Endodermal cell (in vitro differentiated cells): ENCODE measurements around the gene ANKRD33B. TPM values are rescaled to one million over a fixed set of nuclear protein-coding genes. Genes with fewer than 3 reads are reported as not detected.

Source experiments
- DNase-seq: peaks from one replicate; pipeline ENCODE4 v3.0.0-alpha.2; 2017
- H3K27ac ChIP-seq: 2 replicates; pipeline ENCODE4 v1.5.1; 2013; ENCODE audit warnings: mild to moderate bottlenecking, low read depth, low read length, moderate library complexity
- H3K27me3 ChIP-seq: 2 replicates; pipeline ENCODE4 v1.6.1; 2013; ENCODE audit warnings: mild to moderate bottlenecking, low read length, moderate library complexity; ENCODE audit not compliant: insufficient read depth, control insufficient read depth, poor library complexity, severe bottlenecking
- H3K36me3 ChIP-seq: 2 replicates; pipeline ENCODE4 v1.7.0; 2013; ENCODE audit warnings: mild to moderate bottlenecking, low read length, moderate library complexity; ENCODE audit not compliant: control insufficient read depth, insufficient read depth
- H3K4me1 ChIP-seq: one replicate; pipeline ENCODE4 v1.7.0; 2013; ENCODE audit warnings: low read length; ENCODE audit not compliant: control insufficient read depth, insufficient read depth
- H3K4me3 ChIP-seq: 2 replicates; pipeline ENCODE4 v1.5.1; 2013; ENCODE audit warnings: mild to moderate bottlenecking, low read length, moderate library complexity
- H3K9ac ChIP-seq: 2 replicates; pipeline ENCODE4 v1.6.1; 2013; ENCODE audit warnings: mild to moderate bottlenecking, low read length, moderate library complexity; ENCODE audit not compliant: poor library complexity, severe bottlenecking; ENCODE audit errors: extremely low read depth
- H3K9me3 ChIP-seq: 2 replicates; pipeline ENCODE4 v1.6.1; 2013; ENCODE audit warnings: mild to moderate bottlenecking, low read length, moderate library complexity; ENCODE audit not compliant: control insufficient read depth
- H3K27ac Mint-ChIP-seq: 2 replicates; pipeline ENCODE4 v1.8.0; 2020; ENCODE audit warnings: mixed read lengths
- H3K27me3 Mint-ChIP-seq: 2 replicates; pipeline ENCODE4 v1.8.0; 2021; ENCODE audit warnings: mild to moderate bottlenecking, mixed read lengths; ENCODE audit not compliant: insufficient read depth
- H3K36me3 Mint-ChIP-seq: 2 replicates; pipeline ENCODE4 v1.8.0; 2020; ENCODE audit warnings: low read depth, mixed read lengths
- H3K4me1 Mint-ChIP-seq: 2 replicates; pipeline ENCODE4 v1.8.0; 2020; ENCODE audit warnings: mixed read lengths
- H3K4me3 Mint-ChIP-seq: 2 replicates; pipeline ENCODE4 v1.8.0; 2020; ENCODE audit warnings: mild to moderate bottlenecking, moderate library complexity, mixed read lengths
- H3K9me3 Mint-ChIP-seq: 2 replicates; pipeline ENCODE4 v1.8.0; 2020; ENCODE audit warnings: mild to moderate bottlenecking, mixed read lengths
- CTCF ChIP-seq: fragments of 200-600 bp; sonication (generic); conservative IDR thresholded peaks from 2 replicates; pipeline ENCODE4 v1.5.0; 2021; ENCODE audit warnings: antibody characterized with exemption, mild to moderate bottlenecking
- WGBS, 2 experiments: methylation state at CpG; one replicate each; pipeline versions ENCODE4 v1.1.5 to v1.1.7; 2013; ENCODE audit warnings: missing lambda C conversion rate in 2 of 2, mixed read lengths in 1 of 2; ENCODE audit not compliant: insufficient coverage in 1 of 2, insufficient read length in 1 of 2; 5-methylcytosine and 5-hydroxymethylcytosine counted together
- total RNA-seq, 2 donors: library from RNA; stranded (reverse); fragmentation: NEBNext Ultra II Directional in 1 of 2; extraction: Animal tissue kit (Norgen Biotek cat#: 25700) in 1 of 2; gene quantifications; 2 replicates in 1 of 2; 3 replicates in 1 of 2; pipeline ENCODE4 v1.2.1, GENCODE V29; 2021

ANKRD33B gene
- total RNA-seq, 2 donors from 2014 or later, result 21.9 to 37.2 TPM

DNA sequence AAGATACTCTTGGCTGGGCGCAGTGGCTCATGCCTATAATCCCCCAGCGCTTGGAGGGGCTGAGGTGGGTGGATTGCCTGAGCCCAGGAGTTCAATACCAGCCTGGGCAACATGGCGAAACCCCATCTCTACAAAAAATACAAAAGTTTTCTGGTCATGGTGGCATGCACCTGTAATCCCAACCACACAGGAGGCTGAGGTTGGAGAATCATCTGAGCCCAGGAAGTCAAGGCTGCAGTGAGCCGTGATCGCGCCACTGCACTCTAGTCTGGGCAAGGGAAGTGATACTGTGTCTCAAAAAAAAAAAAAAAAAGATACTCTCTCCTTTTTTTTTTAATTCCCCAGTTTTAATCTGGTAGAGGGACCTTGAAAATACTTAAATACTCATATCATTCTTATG is 15.0 kb downstream of the ANKRD33B start:
- no peak overlapping the region for H3K27ac Mint-ChIP-seq
- no peaks in the 10 kb centered on the region for H3K36me3 Mint-ChIP-seq
- peaks cover 8% of the 10 kb centered on the region for H3K4me1 Mint-ChIP-seq
- no peak overlapping the region for H3K4me3 Mint-ChIP-seq
- H3K9me3 ChIP-seq, result no peaks in the 10 kb centered on the region
- TF ChIP-seq CTCF, result no peak
- DNase-seq, result no peak
- 91 to 100% methylated on average over 2 to 6 of the region's 6 CpGs for WGBS, 2 experiments
- no peaks in the 10 kb centered on the region for H3K36me3 ChIP-seq
- H3K4me3 ChIP-seq, result no peak overlapping the region
- H3K27me3 Mint-ChIP-seq, result no peaks in the 10 kb centered on the region
- H3K9ac ChIP-seq, result no peak overlapping the region
- H3K27me3 ChIP-seq, result no peaks in the 10 kb centered on the region
- no peak overlapping the region for H3K27ac ChIP-seq
- H3K9me3 Mint-ChIP-seq, result no peaks in the 10 kb centered on the region
- H3K4me1 ChIP-seq, result no peaks in the 10 kb centered on the region

- H3K4me3 Mint-ChIP-seq, result no peak overlapping the region
Measured at GRCh38 chr5:10579536-10580521, 16.0 kb downstream of the ANKRD33B start.

More at GRCh38 chr5:10579536-10580521, 16.0 kb downstream of the ANKRD33B start:
- peak; percentile 40 for DNase-seq
- no peak for TF ChIP-seq CTCF
- Histone ChIP-seq H3K9ac (no peak overlapping the region), H3K4me1 (no peaks in the 10 kb centered on the region), H3K36me3 (no peaks in the 10 kb centered on the region), H3K27ac (no peak overlapping the region), H3K9me3 (no peaks in the 10 kb centered on the region), H3K4me3 (no peak overlapping the region), H3K27me3 (no peaks in the 10 kb centered on the region)
- H3K9me3 Mint-ChIP-seq, result no peaks in the 10 kb centered on the region
- no peak overlapping the region for H3K27ac Mint-ChIP-seq
- peaks cover 3% of the 10 kb centered on the region for H3K27me3 Mint-ChIP-seq
- H3K36me3 Mint-ChIP-seq, result no peaks in the 10 kb centered on the region
- 93 to 96% methylated on average over 7 to 8 of the region's 8 CpGs for WGBS, 2 experiments
- H3K4me1 Mint-ChIP-seq, result peaks cover 9% of the 10 kb centered on the region
